C4-2B (cell line): ENCODE results near the gene RASAL1.

ENCODE experiments used
- H3K27ac ChIP-seq: fragments of 450-650 bp; 2 replicates; pipeline ENCODE4 v1.5.1; 2017
- CTCF ChIP-seq: fragments of 450-650 bp; conservative IDR thresholded peaks from 2 replicates; pipeline ENCODE4 v1.5.1; 2017; ENCODE audit warnings: mild to moderate bottlenecking
- ZFX ChIP-seq: fragments of 450-650 bp; IDR thresholded peaks from 2 replicates; pipeline ENCODE4 v1.6.1; 2017

RASAL1 gene

GRCh38 chr12:113056631-113057488, 78.7 kb downstream of the RASAL1 start, which contains the start of gene DTX1:
Gene DTX1 (plus strand): TSS chr12:113056730. CDS start chr12:113058193, 1,463 bp downstream.
- TF ChIP-seq ZFX (no peak), CTCF (no peak)
- no peak within 1 kb of the TSS for H3K27ac ChIP-seq

GRCh38 chr12:113056381-113056630, 79.3 kb downstream of the RASAL1 start:
- no peak for TF ChIP-seq ZFX
- no peak for TF ChIP-seq CTCF
- H3K27ac ChIP-seq: no peak overlapping the region

GRCh38 chr12:113055594-113056380, 79.8 kb downstream of the RASAL1 start:
- no peak overlapping the region for H3K27ac ChIP-seq

GRCh38 chr12:113054948-113055486, 80.5 kb downstream of the RASAL1 start:
- no peak for TF ChIP-seq CTCF
- no peak for TF ChIP-seq ZFX
- no peak overlapping the region for H3K27ac ChIP-seq

More at GRCh38 chr12:113055594-113056380, 79.8 kb downstream of the RASAL1 start:
- no peak for TF ChIP-seq ZFX
- no peak for TF ChIP-seq CTCF

GRCh38 chr12:113052326-113052725, 83.2 kb downstream of the RASAL1 start:
- TF ChIP-seq ZFX (no peak), CTCF (no peak)
- H3K27ac ChIP-seq: no peak overlapping the region

- H3K27ac ChIP-seq: no peak overlapping the region
- TF ChIP-seq ZFX: no peak
- no peak for TF ChIP-seq CTCF
Observed at GRCh38 chr12:113051759-113052158, 83.8 kb downstream of the RASAL1 start.

- TF ChIP-seq CTCF (no peak), ZFX (no peak)
- H3K27ac ChIP-seq: no peak overlapping the region
Observed at GRCh38 chr12:113050795-113051194, 84.8 kb downstream of the RASAL1 start.
